Skeletal muscle satellite cell (primary cell): ENCODE measurements around the gene PKLR. TPM values are rescaled to one million over a fixed set of nuclear protein-coding genes. Genes with fewer than 3 reads are reported as not detected.
A peak's percentile ranks its signal among the peaks of the same experiment; 100 is the strongest.
"Not testable (repeated sequence)": the region's sequence is repeated elsewhere in the genome, so short reads cannot be mapped to it uniquely, and the experiment has no call there.

Source experiments
- H3K27me3 ChIP-seq: 2 replicates; pipeline ENCODE4 v1.7.0; 2013; ENCODE audit warnings: low read length; ENCODE audit not compliant: control insufficient read depth, insufficient read depth
- H3K36me3 ChIP-seq: 2 replicates; pipeline ENCODE4 v1.7.0; 2013; ENCODE audit warnings: mild to moderate bottlenecking, control low read depth, low read length; ENCODE audit not compliant: insufficient read depth
- H3K4me1 ChIP-seq: 2 replicates; pipeline ENCODE4 v1.7.0; 2013; ENCODE audit warnings: low read length; ENCODE audit not compliant: control insufficient read depth, insufficient read depth
- H3K4me2 ChIP-seq: 2 replicates; pipeline ENCODE4 v1.7.0; 2013; ENCODE audit warnings: mild to moderate bottlenecking, low read length
- H3K4me3 ChIP-seq: 2 replicates; pipeline ENCODE4 v1.7.0; 2013; ENCODE audit warnings: low read length
- H3K9ac ChIP-seq: 2 replicates; pipeline ENCODE4 v1.7.0; 2013; ENCODE audit warnings: mild to moderate bottlenecking, low read depth, low read length, moderate library complexity
- H3K9me3 ChIP-seq: replicated peaks from 2 replicates; pipeline ENCODE4 v1.7.0; 2013; ENCODE audit warnings: mild to moderate bottlenecking, control low read depth, low read length
- total RNA-seq: library from RNA; depleted of rRNA; stranded (reverse); fragments of >200 nt; gene quantifications from 2 replicates; pipeline ENCODE4 v1.2.3, GENCODE V29; 2012; rRNA removed

The PKLR gene
- total RNA-seq: not detected in 2 replicates

DNA sequence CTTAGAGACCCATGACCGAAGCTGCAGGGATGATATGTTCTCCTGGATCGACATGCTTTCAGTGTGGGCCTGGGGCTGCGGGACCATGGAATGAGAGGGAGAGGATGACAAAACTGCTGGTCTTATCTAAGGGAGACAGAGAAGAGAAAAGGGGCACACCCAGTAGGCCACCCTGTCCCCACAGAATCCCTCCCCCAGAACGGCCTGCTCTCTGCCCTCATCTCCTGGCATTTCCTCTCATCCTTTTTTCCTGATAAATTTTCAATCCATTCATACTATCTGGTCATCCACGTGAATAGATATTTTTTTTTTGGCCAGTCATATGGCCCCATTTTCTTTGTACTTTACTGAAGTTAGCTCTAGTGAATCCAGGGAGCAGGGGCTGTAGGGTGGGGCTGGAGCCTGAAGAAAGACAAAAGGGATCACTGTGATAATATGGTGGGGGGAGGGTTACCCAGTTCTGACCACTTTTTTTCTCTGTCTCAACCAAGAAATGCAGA, at the start of gene PKLR:
Gene PKLR, minus strand, starts transcription at position 97 of the 500 bp plus-strand sequence. Its CDS starts 43 bp downstream, at position 54.
- Histone ChIP-seq H3K4me2 (no peak within 1 kb of the TSS), H3K36me3 (no peaks in the 10 kb centered on the region), H3K9ac (no peak within 1 kb of the TSS), H3K9me3 (no peaks in the 10 kb centered on the region), H3K4me1 (no peaks in the 10 kb centered on the region), H3K4me3 (no peak within 1 kb of the TSS), H3K27me3 (peaks cover 12% of the 10 kb centered on the region)

DNA sequence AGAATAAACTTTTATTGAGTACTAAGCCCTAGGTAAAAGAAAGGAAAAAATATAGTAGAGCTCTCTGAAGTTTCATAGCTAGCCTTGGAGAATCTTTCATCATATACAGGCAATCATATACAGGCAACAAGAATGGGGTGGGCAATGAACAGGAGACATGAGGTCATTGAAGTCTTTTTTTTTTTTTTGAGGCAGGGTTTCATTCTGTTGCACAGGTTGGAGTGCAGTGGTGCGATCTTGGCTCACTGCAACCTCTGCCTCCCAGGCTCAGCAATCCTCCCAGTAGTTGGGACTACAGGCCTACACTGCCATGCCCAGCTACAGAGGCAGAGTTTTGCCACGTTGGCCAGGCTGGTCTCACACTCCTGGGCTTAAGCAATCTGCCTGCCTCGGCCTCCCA, 41.6 kb upstream of the PKLR start:
- Histone ChIP-seq H3K36me3 (peaks cover 63% of the 10 kb centered on the region), H3K4me1 (no peaks in the 10 kb centered on the region), H3K9ac (no peak overlapping the region), H3K4me2 (no peak overlapping the region), H3K9me3 (no peaks in the 10 kb centered on the region), H3K27me3 (no peaks in the 10 kb centered on the region), H3K4me3 (no peak overlapping the region)

DNA sequence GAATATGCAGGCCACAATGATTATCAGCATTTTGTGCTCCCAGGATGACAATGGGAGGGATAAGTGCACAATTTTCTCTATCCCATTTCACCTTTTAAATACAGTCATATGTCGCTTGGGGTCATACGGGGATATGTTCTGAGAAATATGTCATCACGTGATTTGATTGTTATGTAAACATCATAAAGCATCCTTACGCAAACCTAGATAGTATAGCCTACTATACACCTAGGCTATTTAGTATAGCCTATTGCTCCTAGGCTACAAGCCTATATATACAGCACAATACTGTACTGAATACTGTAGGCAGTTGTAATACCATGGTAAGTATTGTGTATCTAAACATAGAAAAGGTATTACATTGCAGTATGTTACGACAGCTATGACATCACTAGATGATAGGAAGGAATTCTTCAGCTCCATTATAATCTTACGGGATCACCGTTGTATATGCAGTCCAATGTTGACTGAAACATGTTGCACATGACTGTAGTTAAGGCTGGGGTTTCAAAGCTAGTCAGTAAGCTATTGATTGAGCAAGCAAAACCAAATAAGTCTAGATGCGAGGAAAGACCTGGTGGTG, 38.4 kb upstream of the PKLR start:
- Histone ChIP-seq H3K4me2 (no peak overlapping the region), H3K27me3 (no peaks in the 10 kb centered on the region), H3K36me3 (peaks cover 79% of the 10 kb centered on the region), H3K9me3 (no peaks in the 10 kb centered on the region), H3K4me1 (no peaks in the 10 kb centered on the region), H3K4me3 (no peak overlapping the region), H3K9ac (no peak overlapping the region)

DNA sequence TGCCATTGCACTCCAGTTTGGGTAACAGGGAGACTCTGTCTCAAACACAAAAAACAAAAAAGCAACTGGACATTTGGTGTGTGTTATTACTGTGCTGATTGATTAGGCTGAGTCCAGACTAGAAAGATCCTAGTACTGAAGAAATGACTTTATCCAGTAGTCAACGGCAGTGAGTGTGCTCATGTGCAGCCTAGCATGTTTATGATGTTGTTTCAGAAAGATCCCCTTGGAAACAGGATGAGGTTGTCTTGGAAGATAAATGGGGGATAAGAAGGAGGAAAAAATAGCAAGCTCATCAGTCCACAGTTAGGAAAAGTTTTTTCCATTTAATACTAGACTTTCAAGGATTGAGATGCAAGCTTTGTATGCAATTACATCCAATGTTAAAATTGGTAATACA, 33.7 kb upstream of the PKLR start:
- no peak overlapping the region for H3K4me3 ChIP-seq
- H3K36me3 ChIP-seq: peaks cover 67% of the 10 kb centered on the region
- no peaks in the 10 kb centered on the region for H3K27me3 ChIP-seq

DNA sequence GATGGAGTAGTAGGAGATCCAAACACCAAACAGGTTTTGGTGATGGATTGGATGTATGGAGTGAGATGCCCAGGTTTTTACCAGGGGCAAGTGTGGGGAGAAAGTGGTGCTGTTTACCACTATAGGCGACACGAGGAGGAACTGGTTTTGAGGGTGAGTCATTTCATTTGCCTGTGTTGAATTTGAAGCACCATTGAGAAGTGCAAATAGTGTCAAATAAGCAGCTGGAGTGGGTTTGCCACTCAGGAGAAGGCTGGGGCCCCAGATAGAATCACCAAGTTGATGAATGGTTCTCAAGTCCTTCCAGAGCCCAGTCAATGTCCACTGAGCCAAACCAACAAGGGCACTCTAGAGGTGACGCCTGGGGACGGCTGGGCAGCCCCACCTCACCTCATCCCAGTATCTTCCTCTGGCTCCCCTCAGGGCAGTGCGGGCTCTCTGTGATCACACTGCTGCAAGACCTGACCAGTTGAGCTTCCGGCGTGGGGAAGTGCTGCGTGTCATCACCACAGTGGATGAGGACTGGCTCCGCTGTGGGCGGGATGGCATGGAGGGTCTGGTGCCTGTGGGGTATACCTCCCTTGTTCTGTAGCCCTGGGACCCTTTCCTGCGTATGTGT, 28.9 kb upstream of the PKLR start:
- H3K27me3 ChIP-seq: no peaks in the 10 kb centered on the region
- no peaks in the 10 kb centered on the region for H3K9me3 ChIP-seq
- H3K9ac ChIP-seq: no peak overlapping the region
- peaks cover 51% of the 10 kb centered on the region for H3K36me3 ChIP-seq
- H3K4me3 ChIP-seq: no peak overlapping the region
- peaks cover 8% of the 10 kb centered on the region for H3K4me1 ChIP-seq
- no peak overlapping the region for H3K4me2 ChIP-seq

More for the DNA sequence above, 33.7 kb upstream of the PKLR start:
- Histone ChIP-seq H3K9me3 (no peaks in the 10 kb centered on the region), H3K9ac (no peak overlapping the region), H3K4me1 (no peaks in the 10 kb centered on the region), H3K4me2 (no peak overlapping the region)

DNA sequence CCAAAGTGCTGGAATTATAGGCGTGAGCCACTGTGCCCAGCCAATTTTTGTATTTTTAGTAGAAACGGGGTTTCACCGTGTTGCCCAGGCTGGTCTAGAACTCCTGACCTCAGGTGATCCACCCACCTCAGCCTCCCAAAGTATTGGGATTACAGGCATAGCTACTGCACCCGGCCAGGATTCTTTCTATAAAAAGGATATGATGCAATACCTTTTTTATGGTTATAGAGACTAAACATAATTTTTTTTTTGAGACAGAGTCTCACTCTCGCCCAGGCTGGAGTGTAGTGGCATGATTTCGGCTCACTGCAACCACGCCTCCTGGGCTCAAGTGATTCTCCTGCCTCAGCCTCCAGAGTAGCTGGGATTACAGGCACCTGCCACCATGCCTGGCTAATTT, 27.6 kb upstream of the PKLR start:
- not testable (repeated sequence) for H3K4me2 ChIP-seq, H3K9me3 ChIP-seq, H3K27me3 ChIP-seq, H3K9ac ChIP-seq, H3K4me1 ChIP-seq, H3K4me3 ChIP-seq
- H3K36me3 ChIP-seq: peaks cover 46% of the 10 kb centered on the region

DNA sequence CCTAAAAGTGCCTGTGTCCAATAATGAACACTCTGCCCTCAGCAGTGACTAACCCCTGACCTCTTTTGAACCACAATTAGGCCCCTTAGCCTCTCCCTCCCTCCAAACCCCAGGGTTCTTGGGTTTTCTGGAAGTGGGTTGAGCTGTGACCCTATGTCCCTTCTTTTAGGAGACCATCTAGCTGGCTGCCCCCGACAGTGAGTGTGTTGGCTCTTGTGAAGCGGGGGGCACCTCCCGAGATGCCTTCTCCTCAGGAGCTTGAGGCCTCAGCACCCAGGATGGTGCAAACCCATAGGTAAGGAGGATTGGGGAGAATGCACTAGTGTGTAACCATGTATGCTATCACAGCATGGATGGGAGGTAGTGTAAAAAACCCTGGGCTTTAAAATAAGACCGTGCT, 26.7 kb upstream of the PKLR start:
- Histone ChIP-seq H3K36me3 (peaks cover 42% of the 10 kb centered on the region), H3K9ac (no peak overlapping the region)

DNA sequence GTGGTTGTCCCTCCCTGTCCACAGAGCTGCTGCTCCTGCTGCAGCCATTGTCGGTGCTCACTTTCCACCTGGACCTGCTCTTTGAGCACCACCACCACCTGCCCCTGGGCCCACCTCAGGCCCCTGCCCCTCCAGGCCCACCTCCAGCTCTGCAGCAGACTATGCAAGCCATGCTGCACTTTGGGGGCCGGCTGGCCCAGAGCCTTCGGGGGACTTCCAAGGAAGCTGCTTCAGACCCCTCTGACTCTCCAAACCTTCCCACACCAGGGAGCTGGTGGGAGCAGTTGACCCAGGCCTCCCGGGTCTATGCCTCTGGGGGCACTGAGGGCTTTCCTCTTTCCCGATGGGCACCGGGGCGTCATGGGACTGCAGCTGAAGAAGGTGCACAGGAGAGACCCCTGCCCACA, 25.4 kb upstream of the PKLR start:
- Histone ChIP-seq H3K9me3 (no peaks in the 10 kb centered on the region), H3K9ac (no peak overlapping the region), H3K4me2 (no peak overlapping the region), H3K36me3 (peaks cover 42% of the 10 kb centered on the region), H3K4me3 (no peak overlapping the region), H3K4me1 (peaks cover 19% of the 10 kb centered on the region), H3K27me3 (no peaks in the 10 kb centered on the region)

More for the DNA sequence above, 26.7 kb upstream of the PKLR start:
- no peaks in the 10 kb centered on the region for H3K27me3 ChIP-seq
- peaks cover 9% of the 10 kb centered on the region for H3K4me1 ChIP-seq
- H3K4me3 ChIP-seq: no peak overlapping the region
- H3K9me3 ChIP-seq: no peaks in the 10 kb centered on the region
- no peak overlapping the region for H3K4me2 ChIP-seq

DNA sequence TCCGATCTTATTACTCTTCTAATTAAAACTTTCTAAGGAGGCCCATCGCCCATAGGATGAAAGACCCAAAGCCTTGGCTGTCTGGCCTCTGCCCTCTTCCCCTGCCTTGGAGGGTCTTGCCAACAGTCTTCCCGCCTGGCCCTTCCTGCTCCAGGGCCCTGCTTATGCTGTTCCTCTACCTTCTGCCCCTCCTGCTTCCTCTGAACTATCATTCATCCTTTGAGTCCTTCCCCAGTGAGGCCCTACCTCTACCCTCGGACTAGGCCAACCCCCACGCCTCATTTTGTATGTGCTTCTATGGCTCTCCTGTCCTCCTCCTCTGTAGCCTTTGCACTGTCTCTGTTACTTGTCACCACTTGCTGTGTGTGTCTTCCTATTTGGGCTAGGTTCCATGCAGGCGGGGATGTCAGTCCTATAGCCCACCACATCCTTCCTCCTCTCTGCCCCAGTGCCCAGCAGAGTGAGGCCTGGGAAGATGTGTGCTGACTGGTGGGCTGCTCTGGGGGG, 24.8 kb upstream of the PKLR start:
- H3K4me1 ChIP-seq: peaks cover 24% of the 10 kb centered on the region
- H3K9me3 ChIP-seq: no peaks in the 10 kb centered on the region
- H3K9ac ChIP-seq: peak overlapping the region; percentile 84
- peak overlapping the region; percentile 99 for H3K4me2 ChIP-seq
- no peaks in the 10 kb centered on the region for H3K27me3 ChIP-seq
- H3K36me3 ChIP-seq: peaks cover 37% of the 10 kb centered on the region
- H3K4me3 ChIP-seq: no peak overlapping the region

DNA sequence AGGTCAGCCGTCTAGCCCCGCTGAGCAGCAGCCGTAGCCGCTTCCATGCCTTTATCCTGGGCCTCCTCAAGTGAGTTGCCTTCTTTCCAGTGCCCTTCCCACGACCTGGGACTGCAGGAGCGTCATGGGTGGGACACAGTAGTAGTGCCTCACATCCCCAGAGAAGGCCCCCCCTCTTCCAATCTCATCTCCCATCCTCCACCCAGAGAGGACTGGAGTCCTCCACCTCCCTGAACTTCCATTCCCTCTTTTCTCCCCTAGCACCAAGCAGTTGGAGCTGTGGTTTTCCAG, 24.3 kb upstream of the PKLR start:
- H3K36me3 ChIP-seq: peaks cover 32% of the 10 kb centered on the region
- no peaks in the 10 kb centered on the region for H3K27me3 ChIP-seq
- H3K4me3 ChIP-seq: peak overlapping the region; percentile 95
- peak overlapping the region; percentile 99 for H3K4me2 ChIP-seq
- no peaks in the 10 kb centered on the region for H3K9me3 ChIP-seq
- H3K4me1 ChIP-seq: peaks cover 30% of the 10 kb centered on the region
- peak overlapping the region; percentile 84 for H3K9ac ChIP-seq

DNA sequence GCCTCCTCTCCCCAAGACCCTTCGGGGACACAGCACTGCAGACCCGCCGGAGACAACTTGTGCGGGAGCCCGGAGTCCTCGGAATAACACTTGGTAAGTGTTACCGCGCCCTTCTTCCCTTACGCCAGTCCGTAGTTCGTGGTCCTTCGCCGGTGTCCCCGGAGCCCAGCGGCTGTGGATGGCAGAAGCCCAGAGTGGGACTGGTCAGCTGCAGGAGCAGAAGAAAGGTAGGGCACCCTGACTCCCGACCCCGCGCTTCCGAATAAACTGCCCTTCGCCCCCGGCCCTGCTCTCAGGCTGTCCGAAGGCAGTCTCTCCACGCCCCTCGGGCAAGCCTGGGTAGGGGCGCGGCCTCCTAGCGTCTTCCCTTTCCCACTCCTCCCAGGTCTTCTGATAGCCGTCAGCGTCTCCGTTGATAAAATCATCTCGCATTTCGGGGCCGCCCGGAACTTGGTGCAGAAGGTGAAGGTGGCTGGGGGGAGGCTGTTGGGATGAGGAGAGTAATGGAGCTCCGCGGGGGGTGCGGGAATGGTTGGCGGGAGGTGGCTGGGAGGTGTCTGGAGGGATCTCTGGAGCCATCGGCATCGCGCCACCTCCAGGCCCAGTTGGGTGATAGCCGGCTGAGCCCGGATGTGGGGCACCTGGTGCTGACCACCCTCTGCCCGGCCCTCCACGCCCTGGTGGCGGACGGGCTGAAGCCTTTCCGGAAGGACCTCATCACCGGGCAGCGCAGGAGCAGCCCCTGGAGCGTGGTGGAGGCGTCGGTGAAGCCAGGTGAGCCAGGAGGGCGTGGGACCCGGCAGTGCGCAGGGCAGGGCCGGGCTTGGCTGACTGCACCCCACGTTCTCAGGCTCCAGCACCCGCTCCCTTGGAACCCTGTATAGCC, 23.7 kb upstream of the PKLR start:
- peaks cover 30% of the 10 kb centered on the region for H3K4me1 ChIP-seq
- no peaks in the 10 kb centered on the region for H3K9me3 ChIP-seq
- H3K4me2 ChIP-seq: peak overlapping the region; percentile 99
- peak overlapping the region; percentile 95 for H3K4me3 ChIP-seq
- no peaks in the 10 kb centered on the region for H3K27me3 ChIP-seq
- H3K9ac ChIP-seq: peak overlapping the region; percentile 84
- H3K36me3 ChIP-seq: peaks cover 30% of the 10 kb centered on the region
